AG09319 (cell line): ENCODE results near the gene S100PBP.

ENCODE experiments used
- DNase-seq: peaks from one replicate; pipeline ENCODE4 v3.0.0-alpha.2; 2010; ENCODE audit warnings: low read depth; ENCODE audit errors: extremely low read depth
- CTCF ChIP-seq: IDR thresholded peaks from 2 replicates; pipeline ENCODE4 v1.5.1; 2011; ENCODE audit warnings: low read depth, mild to moderate bottlenecking, inconsistent platforms, low read length, moderate library complexity

S100PBP gene

GRCh38 chr1:32779242-32779641 is 38.2 kb upstream of the S100PBP start:
- TF ChIP-seq CTCF, result no peak
- no peak for DNase-seq

GRCh38 chr1:32780005-32780404 is 37.4 kb upstream of the S100PBP start:
- TF ChIP-seq CTCF, result no peak

GRCh38 chr1:32780628-32781234 is 36.7 kb upstream of the S100PBP start:
- no peak for DNase-seq
- no peak for TF ChIP-seq CTCF

More at GRCh38 chr1:32780005-32780404, 37.4 kb upstream of the S100PBP start:
- no peak for DNase-seq

GRCh38 chr1:32782086-32782485 is 35.4 kb upstream of the S100PBP start:
- DNase-seq, result no peak
- TF ChIP-seq CTCF, result no peak

GRCh38 chr1:32783851-32784250 is 33.6 kb upstream of the S100PBP start:
- no peak for TF ChIP-seq CTCF
- no peak for DNase-seq

GRCh38 chr1:32784817-32785216 is 32.6 kb upstream of the S100PBP start:
- DNase-seq, result no peak
- TF ChIP-seq CTCF, result no peak

- TF ChIP-seq CTCF, result peak; percentile 5; the same call in 1 of the 2 replicates
- DNase-seq, result no peak
These were observed 30.6 kb upstream of the S100PBP start for GRCh38 chr1:32786856-32787255.

- peak; percentile 54 for DNase-seq
These were observed 28.1 kb upstream of the S100PBP start for GRCh38 chr1:32789356-32789755.
